ENCODE measurements around the gene SOWAHC. TPM values are rescaled to one million over a fixed set of nuclear protein-coding genes. Genes with fewer than 3 reads are reported as not detected.

SOWAHC gene
- total and polyA plus RNA-seq, 2 of the 13 experiments (the other 11 are each of a cell fraction or from before 2014, with no cell fraction given): 21.2 to 22.5 TPM

GRCh38 chr2:109613922-109614714, at the start of gene SOWAHC, which contains the start of gene SEPTIN10 (continued):
- TF ChIP-seq FOXP4 (CRISPR knock-in tag; IDR thresholded peaks at IDR 0.05) (peak; percentile 87), ATAD3A (CRISPR knock-in tag; IDR thresholded peaks at IDR 0.05) (no peak), MAF1 (CRISPR knock-in tag; IDR thresholded peaks at IDR 0.05; ENCODE audit: borderline replicate concordance) (peak; percentile 90), KMT2A (CRISPR knock-in tag; IDR thresholded peaks at IDR 0.05) (peak; percentile 75), MEIS1 (CRISPR knock-in tag; IDR thresholded peaks at IDR 0.05; ENCODE audit: borderline replicate concordance) (peak; percentile 90; the same call in 1 of the 2 replicates), ZNF251 (CRISPR knock-in tag; IDR thresholded peaks at IDR 0.05) (peak; percentile 92; the same call in 1 of the 2 replicates), FOXC1 (CRISPR knock-in tag; IDR thresholded peaks at IDR 0.05; ENCODE audit: borderline replicate concordance) (peak; percentile 93), SMARCE1 (IDR thresholded peaks at IDR 0.05; ENCODE audit: borderline replicate concordance) (no peak), ZNF652 (CRISPR knock-in tag; IDR thresholded peaks at IDR 0.05; ENCODE audit: borderline replicate concordance, low read depth) (no peak), CBX5 (CRISPR knock-in tag; IDR thresholded peaks at IDR 0.05; ENCODE audit: borderline replicate concordance) (peak; percentile 93), MBNL3 (CRISPR knock-in tag; conservative IDR thresholded peaks at IDR 0.05) (no peak), ZSCAN25 (CRISPR knock-in tag; IDR thresholded peaks at IDR 0.05) (no peak; the same call in none of the 2 replicates), PRMT3 (CRISPR knock-in tag; IDR thresholded peaks at IDR 0.05; ENCODE audit: borderline replicate concordance, low read depth) (0 out of 2 replicates have a peak, but pooled peaks have one; percentile 4), GATAD2A (CRISPR knock-in tag; IDR thresholded peaks at IDR 0.05) (peak; percentile 85), IKZF5 (CRISPR knock-in tag; IDR thresholded peaks at IDR 0.05) (peak; percentile 92), NR2F6 (IDR thresholded peaks at IDR 0.05) (no peak), NR2F6 (CRISPR knock-in tag; IDR thresholded peaks at IDR 0.05) (peak; percentile 62; the same call in 1 of the 2 replicates), TCF7 (IDR thresholded peaks at IDR 0.05; ENCODE audit: low read depth) (no peak), ZNF18 (CRISPR knock-in tag; IDR thresholded peaks at IDR 0.05; ENCODE audit: insufficient replicate concordance) (peak; percentile 92), FUBP1 (CRISPR knock-in tag; IDR thresholded peaks at IDR 0.05; ENCODE audit: borderline replicate concordance) (no peak), ZNF749 (CRISPR knock-in tag; IDR thresholded peaks at IDR 0.05; ENCODE audit: borderline replicate concordance) (peak; percentile 74), MIER2 (CRISPR knock-in tag; IDR thresholded peaks at IDR 0.05) (no peak)
